ENCODE results near the gene RPS16. TPM values are rescaled to one million over a fixed set of nuclear protein-coding genes. Genes with fewer than 3 reads are reported as not detected.

Gene RPS16
- total RNA-seq, 1 experiment from 2014 or later, result 2,510 TPM

DNA sequence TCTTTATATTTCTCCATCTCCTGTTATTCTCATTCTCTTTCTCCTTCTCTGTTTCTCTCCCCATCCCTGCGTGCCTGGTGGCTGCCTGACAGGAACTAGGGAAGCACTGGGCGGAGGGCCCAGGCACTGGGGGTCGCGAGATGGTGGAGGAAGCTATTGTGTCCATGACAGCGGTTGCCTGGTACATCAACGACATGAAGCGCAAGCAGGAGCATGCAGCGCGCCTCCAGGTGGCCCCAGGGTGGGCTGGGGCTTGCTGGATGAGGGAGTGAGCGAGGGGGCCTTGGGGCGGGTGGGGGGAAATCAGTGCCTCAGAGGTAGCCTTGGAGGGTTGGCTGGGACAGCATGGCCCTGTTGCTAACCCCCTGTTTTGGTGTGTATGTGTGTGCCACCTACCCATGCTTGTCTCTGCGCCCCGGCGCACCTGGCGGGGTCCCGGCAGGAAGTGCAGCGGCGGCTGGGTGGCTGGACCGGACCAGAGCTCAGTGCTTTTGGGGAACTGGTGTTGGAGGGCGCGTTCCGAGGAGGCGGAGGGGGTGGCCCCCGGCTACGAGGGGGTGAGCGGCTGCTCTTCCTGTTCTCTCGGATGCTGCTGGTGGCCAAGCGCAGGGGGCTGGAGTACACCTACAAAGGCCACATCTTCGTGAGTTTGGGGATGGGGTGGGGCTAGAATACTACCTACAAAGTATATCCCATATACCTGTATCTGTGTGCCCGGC, 18.1 kb downstream of the RPS16 start:
- intact Hi-C loops (cut with micrococcal nuclease; ENCODE audit: unreplicated experiment), result no loop called here
- BruUV-seq (replicated peaks), result no TSS peak
- no peak overlapping the region for H2AFZ ChIP-seq
- no peak overlapping the region for H3K4me3 ChIP-seq
- DNase-seq, result peak in 1 of 2 experiments; percentile 12
- no peak overlapping the region for H3K27ac ChIP-seq
- peaks cover 12% of the 10 kb centered on the region; the same call in 1 of the 2 replicates for H3F3A ChIP-seq (ENCODE audit: insufficient read depth, low read depth)
- no peak for TF ChIP-seq EZH2 (IDR thresholded peaks at IDR 0.05; ENCODE audit: low read depth)
- TF ChIP-seq, protein P1, sequence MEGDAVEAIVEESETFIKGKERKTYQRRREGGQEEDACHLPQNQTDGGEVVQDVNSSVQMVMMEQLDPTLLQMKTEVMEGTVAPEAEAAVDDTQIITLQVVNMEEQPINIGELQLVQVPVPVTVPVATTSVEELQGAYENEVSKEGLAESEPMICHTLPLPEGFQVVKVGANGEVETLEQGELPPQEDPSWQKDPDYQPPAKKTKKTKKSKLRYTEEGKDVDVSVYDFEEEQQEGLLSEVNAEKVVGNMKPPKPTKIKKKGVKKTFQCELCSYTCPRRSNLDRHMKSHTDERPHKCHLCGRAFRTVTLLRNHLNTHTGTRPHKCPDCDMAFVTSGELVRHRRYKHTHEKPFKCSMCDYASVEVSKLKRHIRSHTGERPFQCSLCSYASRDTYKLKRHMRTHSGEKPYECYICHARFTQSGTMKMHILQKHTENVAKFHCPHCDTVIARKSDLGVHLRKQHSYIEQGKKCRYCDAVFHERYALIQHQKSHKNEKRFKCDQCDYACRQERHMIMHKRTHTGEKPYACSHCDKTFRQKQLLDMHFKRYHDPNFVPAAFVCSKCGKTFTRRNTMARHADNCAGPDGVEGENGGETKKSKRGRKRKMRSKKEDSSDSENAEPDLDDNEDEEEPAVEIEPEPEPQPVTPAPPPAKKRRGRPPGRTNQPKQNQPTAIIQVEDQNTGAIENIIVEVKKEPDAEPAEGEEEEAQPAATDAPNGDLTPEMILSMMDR (conservative IDR thresholded peaks at IDR 0.05), result no peak
- H3K9me2 ChIP-seq (ENCODE audit: insufficient read depth), result no peaks in the 10 kb centered on the region
- no peaks in the 10 kb centered on the region for H3K27me3 ChIP-seq (ENCODE audit: insufficient read depth, low read depth)
- CTCF ChIA-PET, result no interaction called here
- no peaks in the 10 kb centered on the region for H3K79me2 ChIP-seq (ENCODE audit: low read depth)
- H3K4me2 ChIP-seq, result no peak overlapping the region
- no peaks in the 10 kb centered on the region for H3K9me3 ChIP-seq (ENCODE audit: insufficient read depth, low read depth)
- POLR2A ChIA-PET (ENCODE audit: unreplicated experiment), result interaction anchor here (0.6 kb wide), 1 partner anchor 20 kb away, joined by 4 read pairs; no protein-coding TSS in a partner anchor
- H3K36me3 ChIP-seq (ENCODE audit: low read depth), result no peaks in the 10 kb centered on the region
- no peaks in the 10 kb centered on the region for H4K20me1 ChIP-seq (ENCODE audit: insufficient read depth)
- 0 out of 2 replicates have a peak, but pooled peaks cover 4% of the 10 kb centered on the region for H3K4me1 ChIP-seq (replicated peaks; ENCODE audit: insufficient read depth)

DNA sequence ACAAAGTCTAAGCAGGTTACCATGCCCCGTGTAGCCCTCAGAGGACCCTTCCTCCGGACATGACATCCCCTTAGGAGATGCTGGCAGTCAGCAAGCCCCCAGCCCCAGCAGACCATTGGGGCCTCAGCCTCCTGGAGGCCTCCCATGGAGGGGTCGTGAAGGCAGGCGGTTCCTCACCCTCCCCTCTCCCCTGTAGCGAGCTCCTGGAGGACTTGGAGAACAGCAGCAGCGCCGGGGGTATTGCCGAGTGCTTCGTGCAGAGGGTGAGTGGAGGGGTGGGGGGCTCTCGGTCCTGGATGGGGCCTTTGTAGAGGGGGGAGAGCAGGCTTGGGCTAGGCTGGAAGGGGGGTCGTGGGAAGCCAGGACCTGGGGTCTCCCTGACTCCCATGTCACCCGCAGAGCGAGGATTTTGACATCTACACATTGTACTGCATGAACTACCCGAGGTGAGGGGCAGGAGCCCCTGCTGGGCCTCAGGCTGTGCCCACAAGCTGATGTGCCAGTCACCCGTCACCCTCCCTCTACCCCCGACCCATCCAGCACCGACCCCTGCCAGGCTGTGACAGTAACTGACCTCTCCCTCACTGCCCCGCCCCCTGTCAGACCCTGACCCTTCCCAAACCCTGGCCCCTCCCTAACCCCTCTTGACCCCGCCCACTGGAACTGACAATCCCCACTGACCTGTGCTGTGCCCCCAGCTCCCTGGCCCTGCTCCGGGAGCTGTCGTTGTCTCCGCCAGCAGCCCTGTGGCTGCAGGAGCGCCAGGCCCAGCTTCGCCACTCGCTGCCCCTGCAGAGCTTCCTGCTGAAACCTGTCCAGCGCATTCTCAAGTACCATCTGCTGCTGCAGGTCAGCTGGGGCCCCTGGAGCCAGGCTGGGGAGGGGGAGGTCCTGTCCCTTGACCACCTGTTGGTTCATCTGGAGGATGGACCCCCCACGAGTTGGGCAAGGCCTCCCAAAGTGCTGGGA, 19.3 kb downstream of the RPS16 start:
- Histone ChIP-seq H3K4me2 (no peak overlapping the region), H3K79me2 (ENCODE audit: low read depth) (no peaks in the 10 kb centered on the region), H4K20me1 (ENCODE audit: insufficient read depth) (no peaks in the 10 kb centered on the region), H3K9me2 (ENCODE audit: insufficient read depth) (no peaks in the 10 kb centered on the region), H3K4me1 (replicated peaks; ENCODE audit: insufficient read depth) (peaks cover 7% of the 10 kb centered on the region; the same call in 1 of the 2 replicates), H2AFZ (no peak overlapping the region), H3K9me3 (ENCODE audit: insufficient read depth, low read depth) (no peaks in the 10 kb centered on the region), H3K36me3 (ENCODE audit: low read depth) (no peaks in the 10 kb centered on the region), H3K4me3 (no peak overlapping the region), H3F3A (ENCODE audit: insufficient read depth, low read depth) (peaks cover 14% of the 10 kb centered on the region; the same call in 1 of the 2 replicates), H3K27me3 (ENCODE audit: insufficient read depth, low read depth) (no peaks in the 10 kb centered on the region), H3K27ac (no peak overlapping the region)
- peak in 1 of 2 experiments; percentile 31 for DNase-seq
- intact Hi-C loops (cut with micrococcal nuclease; ENCODE audit: unreplicated experiment), result no loop called here
- ChIA-PET POLR2A (ENCODE audit: unreplicated experiment) (no interaction called here), CTCF (no interaction called here)
- BruUV-seq (replicated peaks), result no TSS peak
- TF ChIP-seq, protein P1 (conservative IDR thresholded peaks at IDR 0.05), result no peak
- TF ChIP-seq EZH2 (IDR thresholded peaks at IDR 0.05; ENCODE audit: low read depth), result no peak
